ENCODE data around the gene PTPN2.
"Not testable (repeated sequence)": the region's sequence is repeated elsewhere in the genome, so short reads cannot be mapped to it uniquely, and the experiment has no call there.

The PTPN2 gene

DNA sequence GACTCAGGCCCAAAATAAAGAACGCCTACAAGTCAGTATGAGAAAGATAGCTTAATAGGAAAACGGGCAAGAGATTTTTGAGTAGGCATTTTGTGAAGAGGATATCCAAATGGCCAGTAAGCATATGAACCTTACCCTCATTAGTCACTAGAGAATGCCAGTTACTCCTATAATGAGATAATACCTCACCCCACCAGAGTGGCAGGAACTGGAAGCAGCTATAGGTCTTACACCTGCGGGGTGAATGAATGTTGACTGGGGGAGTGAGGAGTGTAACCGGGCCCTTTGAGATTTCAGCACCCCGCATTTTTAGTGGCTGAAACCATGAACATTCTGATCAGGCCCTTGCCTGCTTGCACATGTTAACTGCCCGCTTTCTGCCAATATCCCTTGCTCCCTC is 7.5 kb upstream of the PTPN2 start:
- DNase-seq (ENCODE audit: low read depth), result no peak

GRCh38 chr18:12890964-12891363 is 6.9 kb upstream of the PTPN2 start:
- no peak for DNase-seq (ENCODE audit: low read depth)

DNA sequence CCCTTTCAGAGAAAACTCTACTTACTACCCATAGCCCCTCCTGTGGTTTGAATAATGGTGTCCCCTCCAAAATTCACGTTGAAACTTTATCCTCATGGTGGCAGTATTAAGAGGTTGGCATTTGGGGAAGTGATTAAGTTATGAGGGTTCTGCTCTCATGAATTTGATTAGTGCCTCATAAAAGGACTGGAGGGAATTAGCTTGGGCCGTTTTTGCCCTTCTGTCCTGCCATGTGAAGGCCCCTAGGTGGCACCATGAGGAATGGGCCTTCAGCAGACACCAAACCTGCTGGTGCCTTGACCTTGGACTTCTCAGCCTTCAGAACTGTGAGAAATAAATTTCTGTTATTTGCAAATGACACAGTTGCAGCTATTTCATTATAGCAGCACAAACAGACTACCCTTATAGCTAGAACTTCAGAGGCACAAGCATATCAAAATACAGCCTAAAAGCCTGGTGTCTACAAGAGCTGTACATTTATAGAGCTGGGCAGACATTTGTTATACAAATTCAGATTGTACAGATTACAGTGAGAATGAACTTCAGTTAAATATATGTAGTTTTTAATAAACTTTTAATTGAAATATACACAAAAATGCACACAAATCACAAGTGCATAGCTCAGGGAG is 2.6 kb upstream of the PTPN2 start:
- no peak for DNase-seq (ENCODE audit: low read depth)

- DNase-seq (ENCODE audit: low read depth), result no peak
Observed at GRCh38 chr18:12885500-12885899, 1.5 kb upstream of the PTPN2 start.

GRCh38 chr18:12884406-12885323 is 628 bp upstream of the PTPN2 start:
- no peak for DNase-seq (ENCODE audit: low read depth)

GRCh38 chr18:12883372-12883683 is 709 bp downstream of the PTPN2 start:
- no peak for DNase-seq (ENCODE audit: low read depth)

DNA sequence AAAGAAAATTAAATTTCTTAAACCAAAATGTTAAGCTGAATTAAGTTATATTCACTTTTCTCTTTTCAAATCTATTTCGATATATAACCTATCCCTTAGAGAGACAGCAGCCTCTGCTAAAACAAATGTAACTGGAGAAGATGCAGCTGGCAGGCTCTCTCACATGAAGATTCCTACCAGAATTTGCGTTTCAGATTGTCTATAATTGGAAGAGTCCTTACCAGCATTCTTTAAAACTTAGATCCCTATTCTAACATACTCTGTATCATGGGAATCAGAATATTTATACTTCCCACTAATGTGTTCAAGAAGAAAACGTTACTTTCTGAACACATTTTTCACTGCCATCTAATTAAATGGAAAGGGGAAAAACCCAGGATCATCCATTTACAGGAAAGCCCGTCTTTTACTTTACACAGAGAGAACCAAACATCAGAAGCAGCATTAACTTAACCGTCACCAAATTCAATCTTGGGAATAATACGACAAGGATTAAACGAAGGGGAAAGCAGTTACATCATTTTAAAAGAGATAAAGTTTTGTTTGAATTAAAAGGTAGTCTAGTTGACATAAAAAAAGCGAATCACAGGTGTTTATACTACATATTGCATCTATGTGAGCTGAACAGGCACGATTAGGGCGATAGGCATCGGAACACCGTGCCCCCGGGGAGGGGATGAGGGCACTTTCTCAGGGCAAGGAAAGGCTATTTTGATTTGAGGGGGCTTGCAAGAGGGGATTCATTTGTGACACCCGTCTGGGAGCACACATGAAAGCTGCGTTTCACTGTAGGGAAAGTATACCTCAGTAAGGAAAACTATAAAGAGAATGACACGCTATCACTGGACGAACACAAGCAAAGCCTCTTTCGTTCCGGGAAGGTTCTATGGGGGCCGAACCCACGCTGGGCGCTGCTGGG is 1.3 kb downstream of the PTPN2 start:
- DNase-seq (ENCODE audit: low read depth), result no peak

DNA sequence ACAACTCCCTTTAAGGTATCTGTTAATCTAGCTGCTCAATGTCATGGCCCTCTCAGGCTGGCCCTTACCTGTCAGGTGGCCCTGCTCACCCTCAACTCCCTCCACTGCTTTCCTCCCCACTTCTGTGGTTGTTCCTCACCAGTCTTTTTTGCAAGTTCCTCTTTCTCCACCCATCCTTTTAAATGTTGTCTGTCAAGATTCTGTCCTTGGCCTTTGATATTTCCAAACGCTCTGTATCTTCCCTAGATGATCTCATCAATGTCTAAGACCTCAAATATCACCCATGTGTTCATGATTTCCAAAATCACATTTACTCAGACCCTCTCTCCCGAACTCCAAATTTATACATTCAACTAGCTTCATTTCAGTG is 3.5 kb downstream of the PTPN2 start:
- no peak for DNase-seq (ENCODE audit: low read depth)

GRCh38 chr18:12879840-12880540 is 4.0 kb downstream of the PTPN2 start:
- no peak for DNase-seq (ENCODE audit: low read depth)

GRCh38 chr18:12874992-12875391 is 9.0 kb downstream of the PTPN2 start:
- not testable (repeated sequence) for DNase-seq (ENCODE audit: low read depth)

DNA sequence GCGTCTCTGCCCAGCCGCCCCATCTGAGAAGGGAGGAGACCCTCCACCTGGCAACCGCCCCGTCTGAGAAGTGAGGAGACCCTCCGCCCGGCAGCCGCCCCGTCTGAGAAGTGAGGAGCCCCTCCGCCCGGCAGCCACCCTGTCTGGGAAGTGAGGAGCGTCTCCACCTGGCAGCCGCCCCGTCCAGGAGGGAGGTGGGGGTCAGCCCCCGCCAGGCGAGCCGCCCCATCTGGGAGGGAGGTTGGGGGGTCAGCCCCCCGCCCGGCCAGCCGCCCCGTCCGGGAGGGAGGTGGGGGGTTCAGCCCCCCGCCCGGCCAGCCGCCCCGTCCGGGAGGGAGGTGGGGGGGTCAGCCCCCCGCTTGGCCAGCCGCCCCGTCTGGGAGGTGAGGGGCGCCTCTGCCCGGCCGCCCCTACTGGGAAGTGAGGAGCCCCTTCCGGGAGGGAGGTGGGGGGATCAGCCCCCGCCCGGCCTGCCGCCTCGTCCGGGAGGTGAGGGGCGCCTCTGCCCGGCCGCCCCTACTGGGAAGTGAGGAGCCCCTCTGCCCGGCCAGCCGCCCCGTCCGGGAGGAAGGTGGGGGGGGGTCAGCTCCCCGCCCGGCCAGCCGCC is 10.0 kb downstream of the PTPN2 start:
- DNase-seq (ENCODE audit: low read depth), result not testable (repeated sequence)

DNA sequence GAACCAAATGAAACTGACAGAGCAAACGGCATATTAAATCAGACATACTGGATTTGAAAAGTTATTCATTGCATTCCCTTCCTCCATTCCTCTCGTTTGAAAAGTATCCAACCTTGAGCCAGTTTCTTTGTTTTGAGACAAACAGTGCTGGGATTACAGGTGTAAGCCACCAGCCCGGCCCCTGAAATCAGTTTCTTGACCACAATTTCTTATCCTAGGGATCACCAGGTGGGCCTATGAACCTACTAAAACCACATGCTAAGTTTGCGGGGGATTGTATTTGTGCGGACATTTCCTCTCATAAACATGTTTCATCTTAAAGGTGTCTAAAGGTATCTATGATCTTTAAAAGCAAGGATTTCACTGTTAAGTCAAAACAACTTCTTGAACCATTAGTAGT is 11.6 kb downstream of the PTPN2 start:
- DNase-seq (ENCODE audit: low read depth), result no peak

DNA sequence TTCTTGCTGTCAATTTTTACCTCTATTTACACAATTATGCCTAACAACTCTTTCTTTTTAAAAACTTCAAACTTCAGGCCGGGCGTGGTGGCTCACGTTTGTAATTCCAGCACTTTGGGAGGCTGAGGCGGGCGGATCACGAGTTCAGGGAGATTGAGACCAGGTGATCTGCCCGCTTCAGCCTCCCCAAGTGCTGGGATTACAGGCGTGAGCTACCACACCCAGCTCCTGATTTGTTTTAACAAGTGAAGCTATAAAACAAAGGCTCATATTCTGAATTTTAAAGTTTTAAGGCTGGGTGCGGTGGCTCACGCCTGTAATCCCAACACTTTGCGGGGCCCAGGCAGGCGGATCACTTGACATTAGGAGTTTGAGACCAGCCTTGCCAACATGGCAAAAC is 15.5 kb downstream of the PTPN2 start:
- DNase-seq (ENCODE audit: low read depth), result no peak

DNA sequence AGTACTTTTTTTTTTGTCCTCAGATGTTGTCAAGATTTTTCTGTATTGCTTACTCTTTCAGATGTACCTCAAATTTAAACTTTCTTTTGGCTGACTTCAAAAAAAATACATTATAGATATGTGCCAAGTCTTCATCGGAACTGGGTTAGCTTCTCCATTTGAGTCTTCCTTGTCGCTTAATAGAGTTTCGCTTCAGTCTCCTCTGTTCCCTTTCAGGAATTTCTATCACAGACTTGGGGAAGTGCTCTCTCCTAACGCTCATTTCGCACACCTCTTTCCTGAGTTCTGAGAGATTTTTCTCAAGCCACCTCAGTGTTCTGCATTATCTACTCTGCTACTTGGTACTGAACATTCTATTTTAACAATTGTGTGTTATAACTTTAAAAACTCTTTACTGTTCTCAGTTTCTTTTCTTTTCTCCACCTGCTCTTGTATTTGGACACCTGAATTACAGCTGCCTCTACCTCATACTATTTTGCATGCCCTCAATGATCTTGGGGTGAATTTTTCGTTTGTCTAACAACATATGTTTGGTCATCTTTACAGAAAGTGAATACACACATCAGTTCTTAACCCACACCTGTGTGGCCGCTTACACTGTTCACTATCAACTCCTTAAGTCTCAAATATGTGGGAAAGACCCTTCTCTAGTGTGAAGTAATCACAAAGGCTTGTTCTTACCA is 16.5 kb downstream of the PTPN2 start:
- no peak for DNase-seq (ENCODE audit: low read depth)

GRCh38 chr18:12863687-12864216 is 20.3 kb downstream of the PTPN2 start:
- DNase-seq (ENCODE audit: low read depth), result no peak

GRCh38 chr18:12862874-12863482 is 21.1 kb downstream of the PTPN2 start:
- DNase-seq (ENCODE audit: low read depth), result no peak

DNA sequence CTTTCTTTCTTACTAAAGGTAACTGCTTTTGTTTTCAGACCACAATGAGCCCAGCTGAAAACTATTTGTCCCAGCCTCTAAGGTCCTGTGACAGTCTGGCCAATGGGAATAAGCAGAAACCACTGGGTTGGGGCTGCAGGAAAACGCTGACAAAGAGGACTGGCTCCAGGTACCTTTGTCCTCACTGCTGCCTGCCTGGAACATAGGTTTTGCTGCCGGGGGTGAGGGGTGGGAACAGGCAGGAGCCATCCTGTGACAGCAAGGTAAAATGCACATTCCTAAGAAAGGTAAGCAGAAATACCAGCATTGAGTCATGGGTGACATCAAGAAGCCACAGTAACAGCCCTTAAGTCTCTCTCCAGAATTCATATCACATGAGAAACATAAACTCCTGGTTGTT is 21.6 kb downstream of the PTPN2 start:
- no peak for DNase-seq (ENCODE audit: low read depth)

- no peak for DNase-seq (ENCODE audit: low read depth)
Observed at GRCh38 chr18:12861637-12862036, 22.4 kb downstream of the PTPN2 start.

DNA sequence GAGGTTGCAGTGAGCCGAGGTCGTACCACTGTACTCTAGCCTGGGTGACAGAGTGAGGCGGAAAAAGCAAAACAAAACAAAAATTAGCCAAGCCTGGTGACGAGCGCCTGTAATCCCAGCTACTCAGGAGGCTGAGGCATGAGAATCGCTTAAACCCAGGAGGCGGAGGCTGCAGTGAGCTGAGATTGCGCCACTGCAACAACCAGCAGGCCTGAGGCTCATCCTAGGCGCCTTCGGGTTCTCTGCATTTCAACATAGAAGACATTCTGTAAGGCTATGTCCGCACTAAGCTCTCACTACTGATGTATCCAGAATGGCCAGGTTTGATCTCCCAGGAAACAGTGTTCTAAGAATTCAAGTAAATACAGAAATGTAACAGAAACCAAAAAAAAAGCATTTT is 23.5 kb downstream of the PTPN2 start:
- DNase-seq (ENCODE audit: low read depth), result no peak

DNA sequence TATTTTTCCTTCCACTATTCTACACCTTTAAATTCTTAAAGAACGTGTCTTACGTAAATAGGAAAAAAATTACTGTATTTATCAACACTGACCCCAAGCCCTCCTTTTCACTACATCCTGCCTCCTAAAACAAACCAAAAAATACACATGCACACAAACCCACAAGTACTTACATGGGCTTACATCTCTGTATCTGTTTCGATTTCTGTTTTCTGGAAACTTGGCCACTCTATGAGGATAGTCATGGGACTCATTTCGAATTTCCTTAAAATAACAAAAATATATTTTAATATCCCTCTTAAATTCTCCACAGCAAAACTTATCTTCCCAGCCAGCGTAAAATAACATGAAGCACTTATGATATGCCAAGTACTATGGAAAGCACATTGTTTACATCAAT is 25.0 kb downstream of the PTPN2 start:
- DNase-seq (ENCODE audit: low read depth), result no peak

Measured in T-helper 22 cell (primary cell).